Mesenchymal stem cell (in vitro differentiated cells and primary cell): Measurements from ENCODE around the gene C2CD4A.
A peak's percentile ranks its signal among the peaks of the same experiment; 100 is the strongest.

ENCODE experiments used
- DNase-seq: peaks from one replicate; pipeline ENCODE4 v3.0.0-alpha.2; 2013
- H2AFZ ChIP-seq: one replicate; pipeline ENCODE4 v1.6.1; 2013; ENCODE audit warnings: low read depth, mild to moderate bottlenecking, control low read depth, inconsistent platforms, low read length, moderate library complexity
- H2AK5ac ChIP-seq: 2 replicates; pipeline ENCODE4 v1.6.1; 2013; ENCODE audit warnings: low read length, moderate library complexity, mild to moderate bottlenecking, inconsistent platforms; ENCODE audit not compliant: severe bottlenecking
- H2BK120ac ChIP-seq: one replicate; pipeline ENCODE4 v1.6.1; 2013; ENCODE audit warnings: low read depth, mild to moderate bottlenecking, inconsistent platforms, low read length, moderate library complexity
- H2BK12ac ChIP-seq, 2 experiments: one replicate each; pipeline ENCODE4 v1.6.1; 2013; ENCODE audit warnings: inconsistent platforms in 2 of 2, low read length in 2 of 2, mild to moderate bottlenecking in 2 of 2, moderate library complexity in 2 of 2, control low read depth in 1 of 2
- H2BK15ac ChIP-seq: one replicate; pipeline ENCODE4 v1.6.1; 2013; ENCODE audit warnings: mild to moderate bottlenecking, low read depth, inconsistent platforms; ENCODE audit not compliant: poor library complexity, severe bottlenecking
- H2BK5ac ChIP-seq: 2 replicates; pipeline ENCODE4 v1.6.1; 2013; ENCODE audit warnings: low read depth, mild to moderate bottlenecking, low read length, control low read depth, inconsistent platforms; ENCODE audit not compliant: poor library complexity, severe bottlenecking
- H3K14ac ChIP-seq, 2 experiments: one replicate each; pipeline ENCODE4 v1.6.1; 2013; ENCODE audit warnings: inconsistent platforms in 2 of 2, low read length in 2 of 2, control low read depth in 1 of 2, mild to moderate bottlenecking in 1 of 2, moderate library complexity in 1 of 2
- H3K18ac ChIP-seq, 2 experiments: one replicate each; pipeline ENCODE4 v1.6.1; 2013; ENCODE audit warnings: inconsistent platforms in 2 of 2, low read length in 2 of 2, control low read depth in 1 of 2, low read depth in 1 of 2, mild to moderate bottlenecking in 1 of 2
- H3K23ac ChIP-seq, 2 experiments: one replicate each; pipeline ENCODE4 v1.6.1; 2013; ENCODE audit warnings: inconsistent platforms in 2 of 2, low read length in 2 of 2, mild to moderate bottlenecking in 2 of 2, moderate library complexity in 2 of 2, control low read depth in 1 of 2
- H3K27ac ChIP-seq: 2 replicates; pipeline ENCODE4 v1.5.1; 2013; ENCODE audit warnings: mild to moderate bottlenecking, moderate library complexity, low read length, control low read depth, inconsistent platforms; ENCODE audit not compliant: poor library complexity, severe bottlenecking
- H3K27me3 ChIP-seq, 2 experiments: 2 replicates each; pipeline versions ENCODE4 v1.6.1 to v1.7.0; 2013; ENCODE audit warnings: low read length in 2 of 2, mild to moderate bottlenecking in 2 of 2, moderate library complexity in 2 of 2, control low read depth in 1 of 2, inconsistent platforms in 1 of 2; ENCODE audit not compliant: control insufficient read depth in 1 of 2, insufficient read depth in 1 of 2
- H3K36me3 ChIP-seq, 2 experiments: 2 replicates each; pipeline versions ENCODE4 v1.6.1 to v1.7.0; 2013; ENCODE audit warnings: low read length in 2 of 2, control low read depth in 1 of 2, inconsistent platforms in 1 of 2, low read depth in 1 of 2, mild to moderate bottlenecking in 1 of 2; ENCODE audit not compliant: insufficient read depth in 2 of 2, control insufficient read depth in 1 of 2
- H3K4ac ChIP-seq, 2 experiments: one replicate each; pipeline ENCODE4 v1.6.1; 2013; ENCODE audit warnings: inconsistent platforms in 2 of 2, low read length in 2 of 2, mild to moderate bottlenecking in 2 of 2, moderate library complexity in 2 of 2, control low read depth in 1 of 2, low read depth in 1 of 2
- H3K4me1 ChIP-seq: 2 replicates; pipeline ENCODE4 v1.6.1; 2013; ENCODE audit warnings: low read depth, low read length, control low read depth; ENCODE audit not compliant: control insufficient read depth, insufficient read depth
- H3K4me2 ChIP-seq: 2 replicates; pipeline ENCODE4 v1.6.1; 2013; ENCODE audit warnings: low read length, mild to moderate bottlenecking, inconsistent platforms; ENCODE audit not compliant: poor library complexity, severe bottlenecking
- H3K4me3 ChIP-seq, 2 experiments: 2 replicates each; pipeline versions ENCODE4 v1.5.1 to v1.7.0; 2013; ENCODE audit warnings: low read length in 2 of 2, mild to moderate bottlenecking in 2 of 2, control low read depth in 1 of 2, low read depth in 1 of 2; ENCODE audit not compliant: insufficient read depth in 1 of 2
- H3K79me1 ChIP-seq: replicated peaks from 2 replicates; pipeline ENCODE4 v1.6.1; 2013; ENCODE audit warnings: mild to moderate bottlenecking, control low read depth, low read length, inconsistent platforms; ENCODE audit not compliant: poor library complexity, severe bottlenecking
- H3K9ac ChIP-seq: 2 replicates; pipeline ENCODE4 v1.7.0; 2013; ENCODE audit warnings: mild to moderate bottlenecking, low read length, moderate library complexity
- H3K9me3 ChIP-seq: 2 replicates; pipeline ENCODE4 v1.7.0; 2013; ENCODE audit warnings: mild to moderate bottlenecking, low read length; ENCODE audit not compliant: control insufficient read depth
- H4K8ac ChIP-seq: one replicate; pipeline ENCODE4 v1.6.1; 2013; ENCODE audit warnings: inconsistent platforms, mild to moderate bottlenecking, low read length, moderate library complexity
- H4K91ac ChIP-seq: one replicate; pipeline ENCODE4 v1.6.1; 2013; ENCODE audit warnings: mild to moderate bottlenecking, low read length, inconsistent platforms
- WGBS: methylation state at CpG from one replicate; pipeline ENCODE4 v1.1.7; 2013; ENCODE audit warnings: mixed read lengths; 5-methylcytosine and 5-hydroxymethylcytosine counted together

C2CD4A gene

GRCh38 chr15:62109982-62110851, 43.4 kb downstream of the C2CD4A start:
- WGBS, result 62% methylated on average over 5 of the region's 6 CpGs
- H3K23ac ChIP-seq, result no peak overlapping the region
- no peak overlapping the region for H2BK15ac ChIP-seq
- no peak overlapping the region for H3K4me3 ChIP-seq
- no peak overlapping the region for H3K14ac ChIP-seq
- peaks cover 16% of the 10 kb centered on the region for H3K4me1 ChIP-seq
- no peak overlapping the region for H4K91ac ChIP-seq
- no peak overlapping the region for H3K4ac ChIP-seq
- no peak overlapping the region for H3K27ac ChIP-seq
- H3K27me3 ChIP-seq, result no peaks in the 10 kb centered on the region
- H3K9ac ChIP-seq, result peak overlapping the region; percentile 57
- H3K4me2 ChIP-seq, result no peak overlapping the region
- H4K8ac ChIP-seq, result no peak overlapping the region
- no peak overlapping the region for H2AFZ ChIP-seq
- H3K18ac ChIP-seq, result no peak overlapping the region
- H2AK5ac ChIP-seq, result no peak overlapping the region
- DNase-seq, result peak; percentile 56
- no peak overlapping the region for H2BK12ac ChIP-seq
- no peaks in the 10 kb centered on the region for H3K36me3 ChIP-seq
- no peak overlapping the region for H2BK5ac ChIP-seq
- H2BK120ac ChIP-seq, result no peak overlapping the region
- H3K79me1 ChIP-seq, result no peaks in the 10 kb centered on the region
- no peaks in the 10 kb centered on the region for H3K9me3 ChIP-seq

GRCh38 chr15:62112081-62112480, 45.3 kb downstream of the C2CD4A start:
- H3K4me1 ChIP-seq, result peaks cover 16% of the 10 kb centered on the region
- H3K23ac ChIP-seq, result no peak overlapping the region
- peak overlapping the region; percentile 60 for H2AK5ac ChIP-seq
- H3K4ac ChIP-seq, result no peak overlapping the region
- H3K27ac ChIP-seq, result no peak overlapping the region
- H3K79me1 ChIP-seq, result no peaks in the 10 kb centered on the region
- no peaks in the 10 kb centered on the region for H3K27me3 ChIP-seq
- H3K4me3 ChIP-seq, result no peak overlapping the region
- H2AFZ ChIP-seq, result no peak overlapping the region
- H3K36me3 ChIP-seq, result no peaks in the 10 kb centered on the region
- WGBS, result 73% methylated on average over 4 of the region's 4 CpGs
- H2BK5ac ChIP-seq, result no peak overlapping the region
- H2BK12ac ChIP-seq, result no peak overlapping the region
- H3K14ac ChIP-seq, result no peak overlapping the region
- no peaks in the 10 kb centered on the region for H3K9me3 ChIP-seq
- no peak overlapping the region for H3K4me2 ChIP-seq
- no peak overlapping the region for H4K8ac ChIP-seq
- no peak for DNase-seq
- no peak overlapping the region for H2BK15ac ChIP-seq
- H4K91ac ChIP-seq, result no peak overlapping the region
- H3K9ac ChIP-seq, result no peak overlapping the region
- H3K18ac ChIP-seq, result no peak overlapping the region
- H2BK120ac ChIP-seq, result no peak overlapping the region

- Histone ChIP-seq H3K18ac (peak overlapping the region in 1 of 2 experiments; percentile 26), H3K27me3 (no peaks in the 10 kb centered on the region), H2BK5ac (no peak overlapping the region), H2AK5ac (peak overlapping the region; percentile 67), H4K91ac (no peak overlapping the region), H2BK12ac (no peak overlapping the region), H3K14ac (no peak overlapping the region), H2BK120ac (no peak overlapping the region), H3K4me1 (peaks cover 15% of the 10 kb centered on the region), H3K4ac (no peak overlapping the region), H3K4me2 (no peak overlapping the region), H3K79me1 (no peaks in the 10 kb centered on the region), H3K9ac (peak overlapping the region; percentile 23), H3K27ac (peak overlapping the region; percentile 8), H3K4me3 (no peak overlapping the region), H2AFZ (no peak overlapping the region), H2BK15ac (no peak overlapping the region), H3K9me3 (no peaks in the 10 kb centered on the region), H3K23ac (no peak overlapping the region), H4K8ac (no peak overlapping the region), H3K36me3 (no peaks in the 10 kb centered on the region)
- WGBS, result 70% methylated on average over 11 of the region's 11 CpGs
- peak; percentile 66 for DNase-seq
Observed at GRCh38 chr15:62112616-62113593, 46.1 kb downstream of the C2CD4A start.

- no peaks in the 10 kb centered on the region for H3K79me1 ChIP-seq
- H3K36me3 ChIP-seq, result no peaks in the 10 kb centered on the region
- no peak overlapping the region for H3K4me2 ChIP-seq
- no peak overlapping the region for H4K8ac ChIP-seq
- H3K4me1 ChIP-seq, result peaks cover 13% of the 10 kb centered on the region
- no peak overlapping the region for H2BK120ac ChIP-seq
- no peak overlapping the region for H3K4ac ChIP-seq
- no peak overlapping the region for H3K9ac ChIP-seq
- no peak overlapping the region for H3K23ac ChIP-seq
- H3K18ac ChIP-seq, result no peak overlapping the region
- H2BK5ac ChIP-seq, result no peak overlapping the region
- H4K91ac ChIP-seq, result no peak overlapping the region
- no peak overlapping the region for H3K14ac ChIP-seq
- no peak overlapping the region for H3K27ac ChIP-seq
- no peak overlapping the region for H2BK15ac ChIP-seq
- H3K9me3 ChIP-seq, result no peaks in the 10 kb centered on the region
- H2AFZ ChIP-seq, result no peak overlapping the region
- WGBS, result no CpG with 5 or more reads among the region's 1 CpG
- H3K4me3 ChIP-seq, result no peak overlapping the region
- no peak for DNase-seq
- no peaks in the 10 kb centered on the region for H3K27me3 ChIP-seq
- H2BK12ac ChIP-seq, result no peak overlapping the region
- H2AK5ac ChIP-seq, result no peak overlapping the region
Observed at GRCh38 chr15:62115847-62116246, 49.1 kb downstream of the C2CD4A start.
